Gastrocnemius medialis (tissue), 4 donors: ENCODE results near the gene CYP8B1. TPM values are rescaled to one million over a fixed set of nuclear protein-coding genes. Genes with fewer than 3 reads are reported as not detected.

ENCODE experiments used
- ATAC-seq, 2 donors: fragments of 150-250 bp; one replicate each; pipeline ENCODE4 v1.9.1; 2016
- DNase-seq, 2 donors: peaks; one replicate each; pipeline ENCODE4 v3.0.0-alpha.2; 2019
- H3K27ac ChIP-seq, 4 donors: fragments of 200-600 bp; sonication (generic); 1 replicate in 1 of 4; 2 replicates in 3 of 4; pipeline ENCODE4 v1.5.1; 2016 to 2018; ENCODE audit warnings: mild to moderate bottlenecking in 2 of 4, moderate library complexity in 1 of 4
- H3K27me3 ChIP-seq, 3 donors: fragments of 200-600 bp; sonication (generic) in 2 of 3; 1 replicate in 1 of 3; 2 replicates in 2 of 3; pipeline versions ENCODE4 v1.5.1 to v1.6.0; 2016 to 2019; ENCODE audit warnings: mild to moderate bottlenecking in 1 of 3, moderate library complexity in 1 of 3
- H3K36me3 ChIP-seq, 2 donors: fragments of 200-600 bp; sonication (generic) in 1 of 2; one replicate each; pipeline ENCODE4 v1.5.1; 2017 to 2018
- H3K4me1 ChIP-seq, 2 donors: fragments of 200-600 bp; sonication (generic) in 1 of 2; one replicate each; pipeline ENCODE4 v1.5.1; 2016 to 2017; ENCODE audit warnings: mild to moderate bottlenecking in 2 of 2
- H3K4me3 ChIP-seq, 4 donors: fragments of 200-600 bp; sonication (generic) in 3 of 4; 1 replicate in 1 of 4; 2 replicates in 3 of 4; pipeline ENCODE4 v1.5.1; 2016 to 2019; ENCODE audit warnings: mild to moderate bottlenecking in 2 of 4
- H3K9me3 ChIP-seq, 3 donors: fragments of 200-600 bp; sonication (generic) in 2 of 3; 1 replicate in 1 of 3; 2 replicates in 2 of 3; pipeline ENCODE4 v1.5.1; 2016 to 2019
- POLR2A ChIP-seq, 2 donors: fragments of 450-650 bp; IDR thresholded peaks; one replicate each; pipeline ENCODE4 v1.6.1; 2017; ENCODE audit warnings: antibody characterized with exemption in 2 of 2, mild to moderate bottlenecking in 2 of 2, moderate library complexity in 2 of 2
- in situ Hi-C, 4 donors: fragments of 200-750 bp; cut with MboI; loops; one replicate each; pipeline versions ENCODE4 v1.15.0 to v1.8.0; 2017; ENCODE audit warnings: low sequenced_read_pairs in 4 of 4
- intact Hi-C: fragments of 100-400 bp; cut with DNase I; formaldehyde crosslinking; loops from one replicate; pipeline ENCODE4 v1.15.1; 2023; ENCODE audit warnings: low total_unique reads
- total RNA-seq, 4 donors: library from RNA; depleted of rRNA; stranded (reverse); fragments of >200 nt; gene quantifications; one replicate each; pipeline versions ENCODE4 v1.1.0 to v1.2.3, GENCODE V29; 2016
- TF ChIP-seq, protein P1 (sequence below), 5 experiments: fragments of 450-650 bp in 3 of 5; fragments of 200-600 bp in 2 of 5; sonication (generic) in 2 of 5; IDR thresholded peaks in 4 of 5; conservative IDR thresholded peaks in 1 of 5; 1 replicate in 4 of 5; 2 replicates in 1 of 5; pipeline ENCODE4 v1.5.1; 2016 to 2019; ENCODE audit warnings: antibody characterized with exemption in 5 of 5, mild to moderate bottlenecking in 3 of 5, moderate library complexity in 3 of 5

The CYP8B1 gene, protein sequence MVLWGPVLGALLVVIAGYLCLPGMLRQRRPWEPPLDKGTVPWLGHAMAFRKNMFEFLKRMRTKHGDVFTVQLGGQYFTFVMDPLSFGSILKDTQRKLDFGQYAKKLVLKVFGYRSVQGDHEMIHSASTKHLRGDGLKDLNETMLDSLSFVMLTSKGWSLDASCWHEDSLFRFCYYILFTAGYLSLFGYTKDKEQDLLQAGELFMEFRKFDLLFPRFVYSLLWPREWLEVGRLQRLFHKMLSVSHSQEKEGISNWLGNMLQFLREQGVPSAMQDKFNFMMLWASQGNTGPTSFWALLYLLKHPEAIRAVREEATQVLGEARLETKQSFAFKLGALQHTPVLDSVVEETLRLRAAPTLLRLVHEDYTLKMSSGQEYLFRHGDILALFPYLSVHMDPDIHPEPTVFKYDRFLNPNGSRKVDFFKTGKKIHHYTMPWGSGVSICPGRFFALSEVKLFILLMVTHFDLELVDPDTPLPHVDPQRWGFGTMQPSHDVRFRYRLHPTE
- total RNA-seq, result under 1 TPM in 2 of 4 donors, not detected in 2; 0.62 to 0.93 TPM

DNA sequence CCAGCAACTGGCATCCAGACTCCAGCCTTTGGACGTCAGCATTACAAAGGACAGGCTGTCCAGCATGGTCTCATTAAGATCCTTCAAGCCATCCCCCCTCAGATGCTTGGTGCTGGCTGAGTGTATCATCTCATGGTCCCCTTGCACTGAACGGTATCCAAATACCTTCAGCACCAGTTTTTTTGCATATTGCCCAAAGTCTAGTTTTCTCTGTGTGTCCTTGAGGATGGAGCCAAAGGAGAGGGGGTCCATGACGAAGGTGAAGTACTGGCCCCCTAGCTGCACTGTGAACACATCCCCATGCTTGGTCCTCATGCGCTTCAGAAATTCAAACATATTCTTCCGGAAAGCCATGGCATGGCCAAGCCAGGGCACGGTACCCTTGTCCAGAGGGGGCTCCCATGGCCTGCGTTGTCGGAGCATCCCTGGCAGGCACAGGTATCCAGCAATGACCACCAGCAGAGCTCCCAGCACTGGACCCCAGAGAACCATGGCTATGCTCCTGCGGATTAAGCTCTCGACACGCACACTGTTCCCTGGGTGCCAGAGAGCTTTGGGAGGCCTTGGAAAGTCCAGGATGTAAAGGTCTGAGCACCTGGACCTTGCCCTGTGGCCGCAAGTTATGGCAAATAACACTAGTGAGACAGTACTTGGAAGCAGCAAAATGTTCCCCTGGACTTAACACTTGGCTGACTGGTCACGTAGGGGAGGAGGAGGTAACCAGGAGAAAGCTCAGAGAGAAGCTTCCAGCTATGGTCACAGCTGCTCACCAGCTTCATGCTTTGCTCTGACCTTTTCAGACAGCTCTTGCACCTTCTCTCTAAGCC lies at the start of gene CYP8B1:
CYP8B1 (minus strand) TSS at position 555 of the 827 bp plus-strand sequence; CDS start at position 492, 63 bp downstream.
- Histone ChIP-seq H3K9me3 (no peaks in the 10 kb centered on the region), H3K36me3 (no peaks in the 10 kb centered on the region), H3K4me3 (no peak within 1 kb of the TSS), H3K27ac (no peak within 1 kb of the TSS), H3K4me1 (peaks cover 3 to 5% of the 10 kb centered on the region in 2 donors), H3K27me3 (no peaks in the 10 kb centered on the region)
- in situ Hi-C loops (loop anchor here in 1 of 4 donors (5.0 kb wide), 1 partner anchor 43 kb away; no protein-coding TSS in a partner anchor), intact Hi-C loops (no loop called here)
- ATAC-seq, result no peak
- TF ChIP-seq POLR2A (IDR thresholded peaks at IDR 0.05), result no peak
- TF ChIP-seq, protein P1, sequence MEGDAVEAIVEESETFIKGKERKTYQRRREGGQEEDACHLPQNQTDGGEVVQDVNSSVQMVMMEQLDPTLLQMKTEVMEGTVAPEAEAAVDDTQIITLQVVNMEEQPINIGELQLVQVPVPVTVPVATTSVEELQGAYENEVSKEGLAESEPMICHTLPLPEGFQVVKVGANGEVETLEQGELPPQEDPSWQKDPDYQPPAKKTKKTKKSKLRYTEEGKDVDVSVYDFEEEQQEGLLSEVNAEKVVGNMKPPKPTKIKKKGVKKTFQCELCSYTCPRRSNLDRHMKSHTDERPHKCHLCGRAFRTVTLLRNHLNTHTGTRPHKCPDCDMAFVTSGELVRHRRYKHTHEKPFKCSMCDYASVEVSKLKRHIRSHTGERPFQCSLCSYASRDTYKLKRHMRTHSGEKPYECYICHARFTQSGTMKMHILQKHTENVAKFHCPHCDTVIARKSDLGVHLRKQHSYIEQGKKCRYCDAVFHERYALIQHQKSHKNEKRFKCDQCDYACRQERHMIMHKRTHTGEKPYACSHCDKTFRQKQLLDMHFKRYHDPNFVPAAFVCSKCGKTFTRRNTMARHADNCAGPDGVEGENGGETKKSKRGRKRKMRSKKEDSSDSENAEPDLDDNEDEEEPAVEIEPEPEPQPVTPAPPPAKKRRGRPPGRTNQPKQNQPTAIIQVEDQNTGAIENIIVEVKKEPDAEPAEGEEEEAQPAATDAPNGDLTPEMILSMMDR (IDR thresholded peaks at IDR 0.05 in 4 of 5, conservative IDR thresholded peaks at IDR 0.05 in 1 of 5), result no peak
- no peak for DNase-seq

DNA sequence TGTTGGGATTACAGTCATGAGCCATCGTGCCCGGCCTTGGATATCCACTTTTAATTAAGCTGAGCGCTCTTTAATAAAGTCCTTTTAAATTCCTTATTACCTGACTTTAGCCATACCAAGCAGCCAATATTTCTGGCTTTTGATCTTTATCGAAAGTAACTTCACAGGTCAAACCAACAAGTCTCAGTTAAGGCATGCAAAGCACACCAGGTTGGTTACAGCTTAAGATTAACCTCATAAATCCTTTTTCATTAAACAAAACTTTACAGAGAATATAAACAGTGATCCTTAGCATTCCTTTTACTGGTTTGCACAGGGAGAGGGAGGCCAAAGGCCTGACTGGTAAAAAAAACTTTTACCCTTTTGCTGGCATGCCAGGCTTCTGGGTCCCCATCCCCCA lies 47.9 kb upstream of the CYP8B1 start:
- Histone ChIP-seq H3K27ac (no peak overlapping the region), H3K27me3 (no peaks in the 10 kb centered on the region), H3K36me3 (no peaks in the 10 kb centered on the region), H3K9me3 (no peaks in the 10 kb centered on the region), H3K4me3 (no peak overlapping the region), H3K4me1 (no peaks in the 10 kb centered on the region)
- no peak for TF ChIP-seq POLR2A (IDR thresholded peaks at IDR 0.05)
- TF ChIP-seq, protein P1 (IDR thresholded peaks at IDR 0.05 in 4 of 5, conservative IDR thresholded peaks at IDR 0.05 in 1 of 5), result no peak
- intact Hi-C loops, result no loop called here
- no peak for ATAC-seq
- in situ Hi-C loops, result no loop called here
- DNase-seq, result no peak

DNA sequence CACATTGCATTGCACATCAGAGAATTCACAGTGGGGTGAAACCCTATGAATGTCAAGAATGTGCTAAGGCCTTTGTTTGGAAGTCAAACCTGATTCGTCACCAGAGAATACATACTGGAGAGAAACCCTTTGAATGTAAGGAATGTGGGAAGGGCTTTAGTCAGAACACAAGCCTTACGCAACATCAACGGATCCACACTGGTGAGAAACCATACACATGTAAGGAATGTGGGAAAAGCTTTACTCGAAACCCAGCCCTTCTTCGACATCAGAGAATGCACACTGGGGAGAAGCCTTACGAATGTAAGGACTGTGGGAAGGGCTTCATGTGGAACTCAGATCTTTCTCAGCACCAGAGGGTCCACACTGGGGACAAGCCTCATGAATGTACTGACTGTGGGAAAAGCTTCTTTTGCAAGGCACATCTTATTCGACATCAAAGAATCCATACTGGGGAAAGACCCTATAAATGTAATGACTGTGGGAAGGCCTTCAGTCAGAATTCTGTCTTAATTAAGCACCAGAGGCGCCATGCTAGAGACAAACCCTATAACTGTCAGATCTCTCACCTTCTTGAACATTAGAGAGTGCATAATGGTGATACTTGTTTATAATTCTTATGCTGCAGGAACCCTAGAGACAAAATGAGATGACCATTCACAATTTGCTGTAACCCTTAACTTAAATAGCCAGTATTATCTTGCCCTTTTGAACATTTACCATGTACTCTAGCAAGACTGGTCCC lies 39.3 kb upstream of the CYP8B1 start:
- in situ Hi-C loops (no loop called here), intact Hi-C loops (no loop called here)
- H3K27ac ChIP-seq, result no peak overlapping the region
- ATAC-seq, result no peak
- peaks cover 6 to 56% of the 10 kb centered on the region in 2 donors for H3K36me3 ChIP-seq
- peaks cover 0 to 65% (median 22%) of the 10 kb centered on the region in 3 donors for H3K9me3 ChIP-seq
- peak overlapping the region in 1 of 4 donors; percentile 36 for H3K4me3 ChIP-seq
- no peak for TF ChIP-seq POLR2A (IDR thresholded peaks at IDR 0.05)
- TF ChIP-seq, protein P1 (IDR thresholded peaks at IDR 0.05 in 4 of 5, conservative IDR thresholded peaks at IDR 0.05 in 1 of 5), result no peak
- no peak for DNase-seq
- H3K4me1 ChIP-seq, result no peaks in the 10 kb centered on the region
- no peaks in the 10 kb centered on the region for H3K27me3 ChIP-seq

DNA sequence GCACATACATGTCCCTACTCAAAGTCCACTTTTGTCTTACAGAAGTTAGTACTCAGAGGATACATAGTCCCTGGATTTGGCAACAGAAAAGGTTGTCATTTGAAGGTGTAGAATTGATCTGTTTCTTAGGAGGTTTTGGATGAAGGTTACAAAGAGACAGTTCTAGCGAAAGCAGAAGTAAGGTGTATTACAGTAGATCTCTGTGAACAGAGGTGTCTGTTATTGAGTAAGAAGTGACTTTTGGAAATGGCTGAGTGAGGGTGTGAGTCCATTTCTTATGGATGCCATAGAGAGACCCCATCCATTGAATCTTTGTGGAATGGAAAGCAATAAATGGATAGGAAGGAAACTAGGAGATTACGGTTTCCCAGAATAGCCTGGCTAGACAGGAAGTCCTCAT lies 35.9 kb upstream of the CYP8B1 start:
- in situ Hi-C loops, result no loop called here
- H3K4me3 ChIP-seq, result no peak overlapping the region
- H3K36me3 ChIP-seq, result peaks cover 6 to 57% of the 10 kb centered on the region in 2 donors
- TF ChIP-seq POLR2A (IDR thresholded peaks at IDR 0.05), result no peak
- TF ChIP-seq, protein P1 (IDR thresholded peaks at IDR 0.05 in 4 of 5, conservative IDR thresholded peaks at IDR 0.05 in 1 of 5), result no peak
- no peak overlapping the region for H3K27ac ChIP-seq
- peaks cover 0 to 48% (median 19%) of the 10 kb centered on the region in 3 donors for H3K9me3 ChIP-seq
- no peaks in the 10 kb centered on the region for H3K27me3 ChIP-seq
- ATAC-seq (no peak), DNase-seq (no peak)
- H3K4me1 ChIP-seq, result peaks cover 4 to 6% of the 10 kb centered on the region in 2 donors
- intact Hi-C loops, result no loop called here
